ENCODE data around the gene RDH13. TPM values are rescaled to one million over a fixed set of nuclear protein-coding genes. Genes with fewer than 3 reads are reported as not detected.
"Not testable (repeated sequence)": the region's sequence is repeated elsewhere in the genome, so short reads cannot be mapped to it uniquely, and the experiment has no call there.

Gene RDH13
- total RNA-seq, 1 donor from 2014 or later: 14.3 TPM

DNA sequence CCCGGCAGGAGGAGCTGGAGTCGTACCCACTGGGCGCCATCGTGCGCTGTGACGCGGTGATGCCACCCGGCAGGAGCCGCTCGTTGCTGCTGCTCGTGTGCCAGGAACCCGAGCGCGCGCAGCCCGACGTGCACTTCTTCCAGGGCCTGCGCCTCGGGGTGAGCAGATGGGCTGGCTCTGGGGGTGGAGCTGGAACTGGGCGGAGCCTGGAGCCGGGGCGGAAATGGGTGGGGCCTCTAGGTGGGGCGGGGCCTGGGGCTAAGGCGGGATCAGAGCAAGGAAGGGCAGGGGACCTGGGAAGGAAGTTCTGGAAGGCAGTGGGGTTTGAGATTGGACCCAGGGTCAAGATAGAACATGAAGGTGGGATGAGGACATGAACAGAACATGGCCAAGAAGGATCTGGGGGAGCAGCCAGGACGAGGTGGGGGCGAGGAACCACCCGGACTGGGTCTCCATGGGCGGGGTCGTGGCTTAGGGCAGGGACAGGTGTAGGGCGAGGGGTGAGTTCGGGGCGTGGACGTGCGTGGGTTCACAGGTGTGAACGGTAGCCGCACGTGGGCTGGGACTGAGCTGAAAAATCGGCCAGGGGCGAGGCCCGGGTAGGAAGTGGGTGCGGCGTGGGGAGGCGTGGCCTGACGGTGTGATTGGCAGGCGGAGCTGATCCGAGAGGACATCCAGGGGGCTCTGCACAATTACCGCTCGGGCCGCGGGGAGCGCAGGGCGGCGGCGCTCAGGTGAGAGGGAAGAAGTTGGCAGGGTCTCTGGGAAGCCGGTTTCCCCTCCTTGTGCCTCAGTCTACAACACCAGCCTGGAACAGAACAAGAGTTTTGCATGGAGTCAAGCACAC lies 17.4 kb upstream of the RDH13 start:
- FAIRE-seq: no peak

DNA sequence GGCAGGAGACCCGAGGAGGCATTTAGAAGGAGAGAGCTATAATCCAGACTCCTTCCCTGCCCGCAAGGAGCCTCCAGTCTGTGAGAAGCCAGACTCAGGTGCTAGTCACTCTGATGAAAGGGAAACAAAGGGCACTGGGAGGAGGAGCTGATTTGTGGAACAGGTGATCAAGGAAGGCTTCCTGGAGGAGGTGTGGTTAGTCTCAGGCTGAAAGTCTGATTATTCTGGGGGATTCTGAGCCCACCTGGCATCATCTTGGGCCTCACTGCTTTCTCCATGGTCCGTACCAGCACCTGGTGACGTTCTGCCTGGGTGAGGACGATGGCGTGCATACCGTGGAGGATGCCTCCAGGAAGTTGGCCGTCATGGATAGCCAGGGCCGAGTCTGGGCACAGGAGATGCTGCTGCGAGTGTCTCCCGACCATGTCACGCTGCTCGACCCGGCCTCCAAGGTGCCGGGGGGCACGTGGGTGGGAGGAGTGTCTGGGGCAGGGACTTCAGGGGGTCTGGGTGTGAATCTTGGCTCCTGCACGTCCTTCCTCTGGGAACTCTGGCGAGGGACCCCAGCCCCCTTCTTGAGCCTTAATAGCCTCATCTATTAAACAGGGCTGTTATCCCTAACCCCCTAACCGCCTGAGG lies 16.6 kb upstream of the RDH13 start:
- FAIRE-seq: no peak
- DNase-seq (ENCODE audit: low spot score in 2 of 2): no peak

More for the DNA sequence above, 17.4 kb upstream of the RDH13 start:
- peak; percentile 35 to 71 for DNase-seq (ENCODE audit: low spot score in 2 of 2)

DNA sequence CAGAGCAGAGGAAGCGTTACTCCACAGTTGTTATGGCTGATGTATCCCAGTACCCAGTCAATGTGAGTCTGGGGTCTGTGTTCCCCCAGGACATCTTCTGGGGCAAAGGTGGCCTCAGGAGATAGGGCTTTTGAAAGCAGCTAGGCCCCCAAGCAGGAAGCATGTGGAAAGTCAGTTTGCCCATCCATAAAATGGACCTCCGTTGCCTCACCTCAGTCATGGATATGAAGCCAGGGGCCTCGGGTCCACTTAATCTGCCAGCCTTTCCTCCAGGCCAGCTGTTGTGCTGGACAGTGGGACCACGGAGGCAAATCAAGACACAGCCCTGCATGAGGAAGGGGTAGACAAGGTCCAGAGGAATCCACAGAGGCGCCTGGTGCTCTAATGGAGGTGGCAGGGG lies 16.0 kb upstream of the RDH13 start:
- no peak for DNase-seq (ENCODE audit: low spot score in 2 of 2)
- FAIRE-seq: no peak

DNA sequence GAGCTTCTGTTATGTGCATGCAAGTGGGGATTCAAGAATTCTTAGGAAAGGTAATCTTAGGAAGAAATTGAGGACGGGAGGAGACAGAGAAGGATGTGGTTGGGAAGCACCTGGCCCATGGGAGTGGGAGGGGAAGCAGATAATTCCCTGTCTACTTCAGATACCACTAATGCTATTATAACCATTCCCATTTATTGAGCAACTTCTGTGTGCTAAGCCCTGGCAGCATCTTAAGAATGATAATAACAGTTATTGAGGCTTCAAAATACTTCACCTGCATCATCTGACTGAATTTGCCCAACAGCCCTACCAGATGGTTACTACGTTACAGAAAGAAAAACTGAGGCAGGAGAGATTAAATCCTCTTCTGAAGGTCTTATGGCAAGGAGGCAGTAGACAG lies 14.2 kb upstream of the RDH13 start:
- no peak for FAIRE-seq

DNA sequence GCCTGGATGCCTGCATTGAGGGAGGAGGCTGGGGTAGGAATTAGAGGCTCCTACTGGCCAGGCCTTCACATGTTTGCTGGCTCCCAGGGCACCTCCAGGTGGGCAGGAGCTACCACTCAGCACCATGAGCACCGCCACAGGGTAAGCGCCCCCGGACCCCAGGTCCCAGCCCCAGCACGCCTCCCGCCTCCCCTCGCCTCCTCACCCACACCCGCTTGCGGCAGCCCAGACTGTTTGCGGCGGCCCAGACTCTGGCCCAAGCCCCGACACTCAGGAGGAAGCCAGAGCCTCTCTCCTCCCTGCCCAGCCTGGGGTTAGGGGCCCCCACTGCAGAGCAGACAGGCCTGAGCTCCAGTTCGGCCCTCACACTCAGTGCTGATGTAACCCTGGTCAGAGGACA lies 13.4 kb upstream of the RDH13 start:
- DNase-seq (ENCODE audit: low spot score in 2 of 2) (no peak), FAIRE-seq (no peak)

More for the DNA sequence above, 14.2 kb upstream of the RDH13 start:
- no peak for DNase-seq (ENCODE audit: low spot score in 2 of 2)

DNA sequence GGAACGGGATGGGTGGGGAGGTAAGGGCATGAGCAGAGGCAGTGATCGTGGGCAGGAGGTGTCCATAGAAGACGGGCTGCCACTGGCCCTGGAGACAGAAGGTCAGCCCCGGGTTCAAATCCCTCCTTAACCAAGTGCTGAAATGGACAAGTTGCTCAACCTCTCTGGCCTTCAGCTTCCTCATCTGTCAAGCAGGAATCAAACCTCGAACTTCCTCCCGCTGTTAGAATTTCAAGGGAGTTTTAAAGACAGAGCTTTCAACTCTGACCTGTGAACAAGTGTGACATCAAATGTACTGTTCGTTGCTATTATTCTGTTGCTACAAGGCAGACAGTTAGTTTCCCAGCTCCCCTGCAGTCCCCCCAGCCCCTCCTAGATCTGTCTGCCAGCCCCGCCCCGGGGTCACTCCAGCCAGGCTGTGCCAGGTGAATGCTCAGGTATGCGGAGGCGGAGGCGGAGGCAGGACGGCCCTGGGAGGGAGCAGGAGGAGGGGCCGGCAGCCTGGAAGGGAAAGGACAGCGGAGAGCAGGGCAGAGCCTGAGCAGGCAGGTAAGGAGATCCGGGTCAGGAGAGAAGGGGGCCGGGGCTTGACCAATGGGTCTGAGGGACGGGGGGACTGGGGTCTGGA lies 12.5 kb upstream of the RDH13 start, which contains the start of gene EPS8L1:
Gene EPS8L1, plus strand, starts transcription at position 499 of the 628 bp plus-strand sequence. CDS start 576 bp downstream, outside the sequence.
- DNase-seq (ENCODE audit: low spot score in 2 of 2) (no peak), FAIRE-seq (no peak)

DNA sequence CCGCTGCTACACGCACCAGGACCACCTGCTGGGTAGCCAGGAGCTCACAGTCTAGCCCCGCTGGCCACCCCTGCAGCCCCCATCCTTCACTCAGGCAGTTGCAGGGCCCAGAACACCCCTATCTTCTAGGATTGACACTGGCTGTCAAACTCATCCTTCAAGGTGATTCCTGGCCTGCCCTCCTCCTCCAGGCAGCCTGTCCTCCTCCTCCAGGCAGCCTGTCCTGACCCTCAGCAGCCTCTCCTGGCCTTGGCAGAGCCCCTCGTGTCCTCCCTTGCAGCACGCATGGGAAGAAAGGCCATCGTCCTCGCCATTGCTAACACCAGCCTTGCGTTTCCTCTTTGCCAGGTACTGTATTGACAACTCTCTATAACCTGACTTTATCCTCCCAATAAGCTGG lies 9.0 kb upstream of the RDH13 start:
- no peak for DNase-seq (ENCODE audit: low spot score in 2 of 2)
- FAIRE-seq: no peak

DNA sequence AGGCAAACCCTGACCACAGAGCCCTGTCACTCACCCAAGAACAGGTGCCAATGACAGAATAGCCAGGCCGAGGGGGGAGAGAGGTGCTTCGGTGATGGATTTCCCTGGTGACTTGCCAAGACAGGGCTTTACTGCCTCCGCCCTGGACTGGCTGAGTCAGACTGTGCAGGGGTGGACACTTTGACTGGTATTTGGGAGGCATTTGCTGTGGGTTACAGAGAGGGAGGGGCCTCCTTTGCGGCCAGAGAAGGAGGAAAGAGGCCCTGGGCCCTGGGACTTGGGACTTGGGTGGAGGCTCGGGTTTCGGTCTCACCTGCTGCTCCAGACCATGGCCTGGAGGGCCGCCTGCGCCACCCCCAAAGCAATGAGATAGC lies 8.2 kb upstream of the RDH13 start:
- FAIRE-seq (no peak), DNase-seq (ENCODE audit: low spot score in 2 of 2) (no peak)

DNA sequence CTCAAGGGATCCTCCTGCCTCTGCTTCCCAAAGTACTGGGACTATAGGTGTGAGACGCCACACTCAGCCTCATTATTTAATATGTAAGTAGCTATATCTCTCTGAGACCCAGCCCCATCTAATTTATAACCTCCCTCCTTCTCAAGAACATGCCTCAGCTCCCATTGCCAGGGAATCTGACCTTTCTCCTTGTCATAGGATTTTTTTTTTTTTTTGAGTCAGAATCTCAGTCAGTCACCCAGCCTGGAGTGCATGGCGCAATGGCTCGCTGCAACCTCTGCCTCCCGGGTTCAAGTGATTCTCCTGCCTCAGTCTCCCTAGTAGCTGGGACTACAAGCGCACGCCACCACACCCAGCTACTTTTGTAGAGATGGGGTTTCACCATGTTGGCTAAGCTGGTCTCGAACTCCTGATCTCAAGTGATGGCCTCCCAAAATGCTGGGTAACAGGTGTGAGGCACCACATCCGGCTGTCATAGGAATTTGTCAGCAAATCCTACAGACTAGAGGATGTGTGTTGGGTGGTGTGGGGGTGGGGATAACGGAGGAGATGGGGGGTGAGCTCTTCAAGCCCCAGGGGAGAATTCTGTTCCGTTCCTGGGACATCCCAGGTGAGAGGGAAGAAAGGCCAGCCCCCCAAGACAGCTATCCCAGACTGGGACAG lies 7.6 kb upstream of the RDH13 start:
- DNase-seq (ENCODE audit: low spot score in 2 of 2) (no peak), FAIRE-seq (no peak)

DNA sequence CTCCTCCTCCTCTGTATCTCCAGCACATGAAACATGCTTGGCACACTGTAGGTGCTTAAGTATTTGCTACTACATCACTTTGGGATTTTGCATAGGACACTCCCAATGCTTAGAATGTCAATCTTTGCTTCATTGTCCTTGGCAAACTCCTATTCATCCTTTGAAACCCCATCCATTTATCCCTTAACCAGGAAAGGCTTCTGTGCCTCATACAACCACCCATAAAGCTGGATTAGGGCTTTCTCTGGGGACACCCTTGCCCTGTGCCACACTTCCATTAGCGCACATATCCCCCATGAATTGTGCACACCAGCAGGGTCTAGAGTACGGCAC lies 6.9 kb upstream of the RDH13 start:
- FAIRE-seq (no peak), DNase-seq (ENCODE audit: low spot score in 2 of 2) (no peak)

DNA sequence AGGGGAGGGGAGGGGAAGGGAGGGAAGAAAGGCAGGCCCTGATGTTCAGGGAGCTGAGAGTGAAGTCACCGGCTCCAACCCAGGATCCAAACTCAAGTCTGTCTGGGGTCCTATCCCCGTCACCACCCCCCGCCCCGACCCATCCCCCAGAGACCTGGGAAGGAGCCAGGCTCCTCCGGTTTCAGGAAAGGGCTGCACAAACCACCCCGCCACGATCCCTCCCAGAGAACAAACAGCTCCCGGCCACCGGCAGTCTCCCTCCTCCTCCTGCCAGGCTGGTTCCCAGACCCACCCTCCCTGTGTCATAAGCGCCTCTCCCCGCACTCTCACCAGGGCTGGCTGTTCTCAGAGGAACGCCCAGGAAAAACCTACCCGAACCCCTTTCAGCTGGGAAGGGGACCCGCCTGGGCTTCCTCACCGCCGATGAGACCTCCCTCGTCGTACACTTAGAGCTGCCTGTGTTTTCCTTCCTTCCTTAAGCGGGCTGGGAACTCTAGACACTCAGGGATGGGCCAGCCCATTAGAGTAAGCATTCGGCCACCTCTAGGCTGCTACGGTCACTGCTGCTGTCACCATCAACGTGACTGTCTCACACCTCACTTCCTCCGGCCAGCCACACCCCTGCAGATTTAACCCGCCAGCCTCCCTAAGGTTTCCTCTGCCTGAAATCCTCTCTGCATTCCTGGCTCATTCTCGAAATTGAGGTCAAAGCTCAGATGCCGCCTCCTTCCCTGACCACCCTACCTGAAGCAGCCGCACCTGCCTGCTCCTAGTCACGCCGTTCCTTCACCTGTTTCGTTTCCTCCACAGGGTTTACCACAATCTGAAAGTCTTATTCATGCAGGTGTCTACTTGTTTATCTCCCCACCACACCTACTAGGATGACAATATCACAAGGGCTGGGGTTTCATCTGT lies 6.3 kb upstream of the RDH13 start:
- no peak for FAIRE-seq
- no peak for DNase-seq (ENCODE audit: low spot score in 2 of 2)

DNA sequence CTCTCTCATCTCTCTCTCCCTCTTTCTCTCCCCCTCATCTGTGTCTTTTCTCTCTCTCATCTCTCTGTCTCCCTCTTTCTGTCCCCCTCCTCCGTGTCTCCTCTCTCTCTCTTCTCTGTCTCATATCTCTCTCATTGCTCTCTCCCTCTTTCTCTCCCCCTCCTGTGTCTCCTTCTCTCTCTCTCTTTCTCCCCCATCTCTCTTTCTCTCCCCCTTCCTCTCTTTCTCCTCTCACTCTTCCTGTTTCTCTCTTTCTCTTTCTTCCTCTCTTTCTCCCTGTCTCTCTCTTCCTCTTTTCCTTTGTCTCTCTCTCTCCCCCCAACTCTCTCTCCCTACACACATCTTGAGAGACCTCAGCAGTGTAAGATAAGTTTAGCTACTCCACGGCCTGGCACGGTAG lies 4.9 kb upstream of the RDH13 start:
- FAIRE-seq (no peak), DNase-seq (ENCODE audit: low spot score in 2 of 2) (no peak)

DNA sequence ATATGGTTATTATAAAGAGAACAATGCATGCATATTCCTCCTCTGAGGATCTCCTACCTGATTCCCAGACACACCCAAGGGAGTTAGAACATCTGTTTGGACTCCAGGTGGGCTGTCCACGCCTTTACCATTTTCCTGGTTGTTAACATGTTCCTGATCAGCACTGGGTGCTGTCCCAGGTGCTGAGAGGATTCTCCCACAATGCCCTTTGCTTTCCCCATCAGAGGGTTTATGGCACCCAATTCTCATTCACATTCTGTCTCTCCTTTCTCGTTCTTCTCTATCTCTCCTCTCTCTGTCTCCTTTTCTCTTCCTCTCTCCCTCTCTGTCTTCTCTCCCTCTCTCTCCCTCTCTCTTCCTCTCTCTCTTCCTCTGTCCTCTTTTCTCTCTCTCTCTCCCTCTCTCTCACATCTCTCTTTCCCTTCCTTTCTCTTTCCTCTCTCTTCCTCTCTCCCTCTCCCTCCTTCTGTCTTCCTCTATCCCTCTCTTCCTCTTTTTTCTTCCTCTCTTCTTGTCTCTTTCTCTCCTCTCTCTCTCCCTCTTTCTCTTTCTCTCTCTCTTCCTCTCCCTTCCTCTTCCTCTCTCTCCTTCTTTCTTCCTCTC lies 3.3 kb upstream of the RDH13 start:
- FAIRE-seq (no peak), DNase-seq (ENCODE audit: low spot score in 2 of 2) (no peak)

DNA sequence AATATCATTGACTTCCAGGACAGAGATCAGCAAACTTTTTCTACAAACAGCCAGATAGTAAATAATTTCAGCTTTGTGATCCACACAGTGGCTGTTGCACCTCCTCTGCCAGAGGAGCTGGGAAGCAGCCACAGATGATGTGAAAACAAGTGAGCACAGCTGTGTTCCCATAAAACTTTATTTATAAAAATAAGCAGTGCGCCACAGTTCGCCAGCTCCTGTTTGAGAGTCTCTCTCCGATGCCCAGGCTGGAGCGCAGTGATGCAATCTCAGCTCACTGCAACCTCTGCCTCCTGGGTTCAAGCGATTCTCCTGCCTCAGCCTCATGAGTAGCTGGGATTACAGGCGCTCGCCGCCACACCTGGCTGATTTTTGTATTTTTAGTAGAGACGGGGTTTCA lies 2.6 kb upstream of the RDH13 start:
- FAIRE-seq; DNase-seq (ENCODE audit: low spot score in 2 of 2): not testable (repeated sequence)

DNA sequence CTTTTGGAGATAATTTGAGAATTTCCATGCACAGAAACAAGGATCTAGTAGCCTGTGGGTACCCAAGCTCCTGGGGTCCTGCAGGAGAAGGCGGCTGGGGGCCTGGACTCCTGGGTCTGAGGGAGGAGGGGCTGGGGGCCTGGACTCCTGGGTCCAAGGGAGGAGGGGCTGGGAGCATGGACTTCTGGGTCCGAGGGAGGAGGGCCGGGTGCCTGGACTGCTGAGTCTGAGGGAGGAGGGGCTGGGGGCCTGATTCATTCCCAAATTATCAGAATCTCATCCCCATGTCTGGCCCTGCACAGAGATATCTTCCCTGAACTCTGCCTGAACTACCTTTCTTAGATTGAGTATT lies 520 bp upstream of the RDH13 start:
- DNase-seq (ENCODE audit: low spot score in 2 of 2) (no peak), FAIRE-seq (no peak)

DNA sequence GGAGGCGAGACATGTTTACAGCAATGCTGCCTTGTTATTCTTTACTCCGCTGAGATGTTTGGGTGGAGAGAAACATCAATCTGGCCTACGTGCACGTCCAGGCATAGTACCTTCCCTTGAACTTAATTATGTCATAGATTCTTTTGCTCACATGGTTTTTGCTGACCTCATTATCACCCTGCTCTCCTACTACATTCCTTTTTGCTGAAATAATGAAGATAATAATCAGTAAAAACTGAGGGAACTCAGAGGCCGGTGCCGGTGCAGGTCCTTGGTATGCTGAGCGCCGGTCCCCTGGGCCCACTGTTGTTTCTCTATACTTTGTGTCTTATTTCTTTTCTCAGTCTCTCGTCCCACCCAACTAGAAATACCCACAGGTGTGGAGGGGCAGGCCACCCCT lies 2.7 kb downstream of the RDH13 start:
- FAIRE-seq; DNase-seq (ENCODE audit: low spot score in 2 of 2): not testable (repeated sequence)

DNA sequence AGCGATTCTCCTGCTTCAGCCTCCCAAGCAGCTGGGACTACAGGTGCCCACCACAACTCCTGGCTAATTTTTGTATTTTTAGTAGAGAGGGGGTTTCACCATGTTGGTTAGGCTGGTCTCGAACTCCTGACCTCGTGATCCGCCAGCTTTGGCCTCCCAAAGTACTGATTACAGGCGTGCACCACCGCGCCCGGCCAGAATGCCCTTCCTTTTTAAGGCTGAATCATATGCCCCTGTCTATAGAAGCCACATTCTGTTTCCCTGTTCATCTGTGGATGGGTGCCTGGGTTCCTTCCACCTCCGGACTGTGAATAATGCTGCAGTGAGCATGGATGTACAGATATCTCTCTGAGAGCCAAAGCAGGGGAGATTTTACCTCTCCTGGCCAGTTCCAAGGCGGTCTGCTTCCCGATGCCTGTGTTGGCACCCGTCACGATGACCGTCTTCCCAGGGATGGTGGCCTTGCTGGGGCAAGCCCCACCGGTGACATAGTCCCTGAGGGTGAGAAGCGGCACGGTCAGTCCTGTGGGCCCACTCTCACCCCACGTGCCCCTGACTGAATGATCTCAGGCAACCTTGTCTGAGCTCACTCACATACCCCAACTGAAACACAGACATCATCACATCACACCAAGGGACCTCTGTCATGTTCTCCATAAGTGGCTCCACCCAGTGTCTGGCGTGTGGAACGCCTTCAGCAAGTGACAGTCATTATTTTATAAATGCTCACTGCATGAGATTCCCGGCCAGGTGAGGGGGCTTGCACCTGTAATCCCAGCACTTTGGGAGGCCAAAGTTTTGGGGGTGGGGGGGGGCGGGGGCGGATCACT lies 4.0 kb downstream of the RDH13 start:
- DNase-seq (ENCODE audit: low spot score in 2 of 2) (no peak), FAIRE-seq (no peak)

DNA sequence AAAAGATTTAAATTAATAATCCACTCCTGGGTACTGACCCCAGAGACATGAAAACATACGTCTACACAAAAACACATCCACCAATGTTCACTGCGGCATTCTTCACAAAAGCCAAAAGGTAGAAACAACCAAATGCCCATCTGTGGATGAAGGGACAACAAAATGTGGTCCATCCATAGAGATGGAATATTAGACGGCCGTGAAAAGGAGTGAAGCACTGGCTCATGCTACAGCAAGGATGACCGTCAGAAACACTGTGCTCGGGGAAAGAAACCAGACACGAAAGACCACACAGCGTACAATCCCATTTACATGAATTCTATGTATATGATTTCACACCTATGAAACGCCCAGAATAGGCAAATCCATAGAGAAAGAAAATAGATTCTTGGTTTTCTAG lies 6.1 kb downstream of the RDH13 start:
- no peak for DNase-seq (ENCODE audit: low spot score in 2 of 2)
- no peak for FAIRE-seq

DNA sequence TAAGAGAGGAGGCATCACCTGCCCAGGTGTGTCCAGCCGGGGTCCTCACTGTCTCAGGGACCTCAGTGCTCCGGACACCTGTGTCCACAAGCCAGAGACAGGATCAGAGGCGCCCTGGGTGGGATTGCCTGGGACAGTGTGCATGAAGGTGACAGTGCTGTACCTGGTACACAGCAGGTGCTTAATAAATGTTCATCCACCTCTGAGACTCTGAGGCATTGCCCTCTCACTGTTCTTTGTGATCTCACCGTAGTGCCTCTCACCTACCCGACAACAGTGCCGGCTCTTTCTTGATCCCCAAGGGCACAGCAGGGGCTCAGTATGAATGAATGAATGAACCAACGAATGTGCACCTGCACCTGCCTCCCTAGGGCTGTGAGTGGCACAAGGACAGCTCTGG lies 9.2 kb downstream of the RDH13 start:
- no peak for DNase-seq (ENCODE audit: low spot score in 2 of 2)
- no peak for FAIRE-seq
